Measurements from ENCODE around the gene MLANA.
"Not testable (repeated sequence)": the region's sequence is repeated elsewhere in the genome, so short reads cannot be mapped to it uniquely, and the experiment has no call there.

MLANA gene

GRCh38 chr9:5869315-5870019 is 21.2 kb upstream of the MLANA start:
- no peak for DNase-seq (ENCODE audit: low read depth)

- DNase-seq (ENCODE audit: low read depth) = no peak
These were observed 20.7 kb upstream of the MLANA start for GRCh38 chr9:5870020-5870339.

GRCh38 chr9:5870691-5871090 is 20.0 kb upstream of the MLANA start:
- no peak for DNase-seq (ENCODE audit: low read depth)

- no peak for DNase-seq (ENCODE audit: low read depth)
These were observed 18.9 kb upstream of the MLANA start for GRCh38 chr9:5871785-5872184.

- DNase-seq (ENCODE audit: low read depth) = peak; percentile 14
These were observed 18.2 kb upstream of the MLANA start for GRCh38 chr9:5872511-5872910.

GRCh38 chr9:5873439-5873838 is 17.2 kb upstream of the MLANA start:
- DNase-seq (ENCODE audit: low read depth) = no peak

GRCh38 chr9:5874048-5874447 is 16.6 kb upstream of the MLANA start:
- no peak for DNase-seq (ENCODE audit: low read depth)

- DNase-seq (ENCODE audit: low read depth) = no peak
These were observed 14.7 kb upstream of the MLANA start for GRCh38 chr9:5876026-5876425.

GRCh38 chr9:5876711-5877110 is 14.0 kb upstream of the MLANA start:
- DNase-seq (ENCODE audit: low read depth) = no peak

- DNase-seq (ENCODE audit: low read depth) = peak; percentile 25
These were observed 11.1 kb upstream of the MLANA start for GRCh38 chr9:5879419-5880181.

GRCh38 chr9:5882244-5883012 is 8.3 kb upstream of the MLANA start:
- DNase-seq (ENCODE audit: low read depth) = not testable (repeated sequence)

- no peak for DNase-seq (ENCODE audit: low read depth)
These were observed 6.5 kb upstream of the MLANA start for GRCh38 chr9:5884191-5884590.

- peak; percentile 39 for DNase-seq (ENCODE audit: low read depth)
These were observed 4.4 kb upstream of the MLANA start for GRCh38 chr9:5886114-5886939.

- no peak for DNase-seq (ENCODE audit: low read depth)
These were observed 1.9 kb downstream of the MLANA start for GRCh38 chr9:5892456-5893133.

- DNase-seq (ENCODE audit: low read depth) = no peak
These were observed 2.4 kb downstream of the MLANA start for GRCh38 chr9:5893134-5893505.

GRCh38 chr9:5893591-5894236 is 3.0 kb downstream of the MLANA start:
- DNase-seq (ENCODE audit: low read depth) = no peak

GRCh38 chr9:5894237-5894959 is 3.7 kb downstream of the MLANA start:
- no peak for DNase-seq (ENCODE audit: low read depth)

GRCh38 chr9:5895782-5896181 is 5.1 kb downstream of the MLANA start:
- DNase-seq (ENCODE audit: low read depth) = no peak

GRCh38 chr9:5896863-5897262 is 6.2 kb downstream of the MLANA start:
- DNase-seq (ENCODE audit: low read depth) = no peak

- no peak for DNase-seq (ENCODE audit: low read depth)
These were observed 7.2 kb downstream of the MLANA start for GRCh38 chr9:5897851-5898250.

Data from fibroblast of gingiva (primary cell).